T-helper 1 cell treated with Interleukin-12 subunit alpha and Interleukin-12 subunit beta and Interleukin-4 antibody, amounts not matched to agents 30 ng/mL and 1 ng/mL, for 36 hours (primary cell): ENCODE measurements around the gene IRF2BP1. TPM values are rescaled to one million over a fixed set of nuclear protein-coding genes. Genes with fewer than 3 reads are reported as not detected.

ENCODE experiments used
- intact Hi-C: fragments of 100-400 bp; cut with micrococcal nuclease; formaldehyde crosslinking; loops from one replicate; pipeline ENCODE4 v1.15.1; 2024
- total RNA-seq: library from RNA; stranded (reverse); gene quantifications from 2 replicates; pipeline ENCODE4 v1.2.3, GENCODE V29; 2022

Gene IRF2BP1
- total RNA-seq, 1 donor from 2014 or later = 15.2 TPM

DNA sequence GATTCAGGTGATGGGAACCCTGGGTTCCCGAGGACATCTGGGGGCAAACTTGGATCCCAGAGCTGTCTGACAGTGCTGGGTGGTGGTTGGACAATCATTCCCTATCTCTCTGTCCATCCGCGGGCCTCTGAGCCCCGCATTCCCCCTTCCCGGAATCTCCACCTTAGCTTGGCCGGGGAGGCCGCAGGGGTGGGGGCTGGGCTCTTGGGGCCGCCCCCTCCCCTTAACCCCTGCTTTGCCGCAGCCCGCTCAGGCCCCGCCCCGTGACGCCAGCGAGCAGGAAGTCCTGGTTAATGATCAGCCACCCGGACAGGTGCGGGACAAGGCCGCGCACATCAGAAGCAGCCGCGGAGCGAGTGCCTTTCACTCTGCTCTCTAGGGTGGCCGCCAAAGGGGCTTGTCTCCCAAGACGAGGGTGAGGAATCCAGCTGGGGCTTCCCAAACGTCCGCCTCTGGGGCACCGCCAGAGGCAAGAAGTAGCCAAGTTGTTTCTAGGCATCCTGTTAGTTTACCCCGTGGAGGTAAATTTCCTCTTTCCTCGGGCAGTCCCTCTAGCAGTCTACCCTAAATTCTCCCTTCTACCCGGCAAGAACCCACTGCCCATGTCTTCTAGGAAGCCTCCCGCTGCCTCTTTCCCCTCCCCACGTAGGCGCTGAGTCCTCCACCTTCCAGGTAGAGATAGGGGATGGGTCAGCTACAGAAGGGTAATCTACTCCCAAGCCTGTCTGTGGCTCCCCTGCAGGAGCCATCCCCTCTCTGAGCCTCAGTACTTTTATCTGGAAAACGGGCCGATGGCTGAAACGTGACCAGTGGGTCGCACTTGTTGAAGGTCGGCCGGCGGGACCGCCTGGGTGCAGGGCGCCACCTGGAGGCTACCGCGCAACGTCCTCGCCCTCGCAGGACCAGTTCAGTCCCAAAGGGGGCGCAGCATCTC, 3.0 kb downstream of the IRF2BP1 start:
- intact Hi-C loops = loop anchor here (1.0 to 5.0 kb wide), 3 partner anchors 66 to 464 kb away; partner anchors contain the start of gene PPP5C

- intact Hi-C loops = loop anchor here (5.0 kb wide), 1 partner anchor 465 kb away; the partner anchor contains the start of gene PPP5C
Observed at GRCh38 chr19:45881909-45882528, 3.9 kb downstream of the IRF2BP1 start.

GRCh38 chr19:45881082-45881908, 4.6 kb downstream of the IRF2BP1 start:
- intact Hi-C loops = loop anchor here (5.0 kb wide), 1 partner anchor 466 kb away; the partner anchor contains the start of gene PPP5C

DNA sequence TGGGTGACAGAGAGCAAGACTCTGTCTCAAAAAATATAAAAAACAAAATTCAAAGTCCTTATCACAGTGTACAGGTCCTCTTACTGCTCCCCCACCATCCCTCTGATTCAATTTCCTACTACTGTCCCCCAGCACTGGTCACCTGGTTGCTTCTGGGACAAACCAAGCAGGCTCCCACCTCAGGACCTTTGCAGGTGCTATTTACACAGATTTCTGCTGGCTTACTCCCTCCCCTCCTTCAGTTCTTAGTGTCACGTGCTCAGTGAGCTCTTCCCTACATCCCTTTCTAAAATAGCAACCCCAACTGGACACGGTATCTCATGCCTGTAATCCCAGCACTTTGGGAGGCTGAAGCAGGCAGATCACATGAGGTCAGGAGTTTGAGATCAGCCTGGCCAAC, 6.0 kb downstream of the IRF2BP1 start:
- intact Hi-C loops = loop anchor here (5.0 kb wide), 1 partner anchor 467 kb away; the partner anchor contains the start of gene PPP5C

DNA sequence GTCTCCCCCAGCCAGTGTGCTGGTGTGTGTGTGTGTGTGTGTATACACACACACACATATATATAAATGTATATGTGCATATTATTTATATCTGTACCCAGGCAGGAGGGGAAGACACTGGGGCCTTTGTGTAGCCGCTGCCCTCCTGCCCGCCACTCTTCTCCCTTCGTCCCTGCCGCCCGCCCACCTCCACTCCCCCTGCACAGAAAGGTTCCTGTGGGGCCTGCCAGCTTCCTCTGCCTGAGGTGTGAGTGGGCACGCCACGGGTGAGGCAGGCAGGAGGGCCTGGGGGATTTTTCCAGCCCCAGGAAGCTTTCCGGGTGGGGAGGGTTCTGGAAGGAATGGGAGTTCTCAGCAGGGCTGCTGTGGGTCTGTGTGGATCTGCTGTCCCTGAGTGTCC, 6.9 kb downstream of the IRF2BP1 start:
- intact Hi-C loops = no loop called here

DNA sequence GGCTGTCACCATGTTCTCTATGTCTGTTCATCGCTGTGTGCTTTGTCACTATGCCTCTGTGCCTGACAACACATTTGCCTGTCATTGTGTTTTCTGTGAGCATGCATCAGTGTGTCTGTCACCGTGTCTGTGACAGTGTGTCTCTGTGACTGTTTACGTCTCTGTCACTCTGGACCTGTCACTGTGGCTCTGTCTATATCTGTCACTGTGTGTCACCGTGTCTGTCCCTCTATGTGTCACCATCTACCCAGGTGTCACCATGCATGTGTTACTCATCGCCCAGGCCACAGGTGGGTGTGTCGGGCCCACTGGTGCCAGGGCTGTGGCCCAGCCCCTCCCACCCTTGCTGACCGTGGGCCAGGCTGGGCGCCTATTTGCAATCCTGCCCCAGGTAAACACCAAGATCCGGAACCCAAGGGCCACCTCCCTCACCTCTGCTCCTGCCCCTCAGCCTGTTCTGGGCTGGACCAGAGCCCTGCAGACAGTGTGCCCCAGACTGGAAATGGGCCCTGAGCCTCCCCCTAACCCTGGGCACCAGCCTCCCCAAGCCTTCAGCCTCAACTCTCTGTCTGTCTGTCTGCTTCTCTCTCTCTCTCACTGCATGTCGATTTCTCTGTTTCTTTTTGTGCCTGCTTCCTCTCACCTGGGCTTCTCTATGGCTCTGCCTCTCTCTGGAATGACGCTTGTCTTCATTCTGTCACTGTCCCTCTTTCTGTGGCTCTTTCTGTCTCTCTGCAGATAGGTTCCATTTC, 7.7 kb downstream of the IRF2BP1 start:
- intact Hi-C loops = no loop called here

GRCh38 chr19:45876411-45877197, 9.3 kb downstream of the IRF2BP1 start:
- intact Hi-C loops = no loop called here

- intact Hi-C loops = no loop called here
Observed at GRCh38 chr19:45876161-45876410, 9.9 kb downstream of the IRF2BP1 start.

DNA sequence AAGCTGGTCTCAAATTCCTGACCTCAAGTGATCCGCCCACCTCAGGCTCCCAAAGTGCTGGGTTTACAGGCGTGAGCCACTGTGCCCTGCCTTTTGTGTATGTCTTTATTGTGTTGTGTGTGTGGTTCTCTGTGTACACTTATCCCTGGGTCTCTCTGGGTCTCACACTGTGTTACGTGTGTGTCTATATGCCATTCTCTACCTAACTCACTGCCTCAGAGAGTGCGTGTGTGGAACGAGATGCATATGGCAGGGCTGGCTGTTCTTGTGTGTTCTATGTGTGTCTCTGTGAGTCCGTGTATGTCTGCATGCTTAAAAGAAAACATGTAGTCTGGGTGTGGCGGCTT, 11.3 kb downstream of the IRF2BP1 start:
- intact Hi-C loops = no loop called here

- intact Hi-C loops = no loop called here
Observed at GRCh38 chr19:45873219-45873772, 12.6 kb downstream of the IRF2BP1 start.

GRCh38 chr19:45872095-45872919, 13.6 kb downstream of the IRF2BP1 start:
- intact Hi-C loops = no loop called here

- intact Hi-C loops = no loop called here
Observed at GRCh38 chr19:45870798-45871197, 15.1 kb downstream of the IRF2BP1 start.

DNA sequence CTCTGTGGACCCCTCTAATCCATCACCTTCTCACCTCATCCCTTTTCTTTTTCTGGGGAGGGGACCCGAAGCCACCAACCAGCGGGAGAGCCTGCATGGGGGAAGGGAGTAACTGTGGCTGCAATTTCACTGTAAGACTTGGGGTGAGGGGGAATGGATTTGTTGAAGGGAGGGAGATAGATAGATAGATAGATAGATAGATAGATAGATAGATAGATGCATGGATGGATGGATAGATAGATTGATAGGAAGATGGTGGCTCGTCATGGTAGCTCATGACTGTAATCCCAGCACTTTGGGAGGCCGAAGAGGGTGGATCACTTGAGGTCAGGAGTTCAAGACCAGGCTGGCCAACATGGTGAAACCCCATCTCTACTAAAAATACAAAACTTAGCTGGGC, 18.7 kb downstream of the IRF2BP1 start:
- intact Hi-C loops = loop anchor here (10.0 kb wide), 2 partner anchors 362 to 738 kb away; partner anchors contain the start of genes CALM3 and VASP

DNA sequence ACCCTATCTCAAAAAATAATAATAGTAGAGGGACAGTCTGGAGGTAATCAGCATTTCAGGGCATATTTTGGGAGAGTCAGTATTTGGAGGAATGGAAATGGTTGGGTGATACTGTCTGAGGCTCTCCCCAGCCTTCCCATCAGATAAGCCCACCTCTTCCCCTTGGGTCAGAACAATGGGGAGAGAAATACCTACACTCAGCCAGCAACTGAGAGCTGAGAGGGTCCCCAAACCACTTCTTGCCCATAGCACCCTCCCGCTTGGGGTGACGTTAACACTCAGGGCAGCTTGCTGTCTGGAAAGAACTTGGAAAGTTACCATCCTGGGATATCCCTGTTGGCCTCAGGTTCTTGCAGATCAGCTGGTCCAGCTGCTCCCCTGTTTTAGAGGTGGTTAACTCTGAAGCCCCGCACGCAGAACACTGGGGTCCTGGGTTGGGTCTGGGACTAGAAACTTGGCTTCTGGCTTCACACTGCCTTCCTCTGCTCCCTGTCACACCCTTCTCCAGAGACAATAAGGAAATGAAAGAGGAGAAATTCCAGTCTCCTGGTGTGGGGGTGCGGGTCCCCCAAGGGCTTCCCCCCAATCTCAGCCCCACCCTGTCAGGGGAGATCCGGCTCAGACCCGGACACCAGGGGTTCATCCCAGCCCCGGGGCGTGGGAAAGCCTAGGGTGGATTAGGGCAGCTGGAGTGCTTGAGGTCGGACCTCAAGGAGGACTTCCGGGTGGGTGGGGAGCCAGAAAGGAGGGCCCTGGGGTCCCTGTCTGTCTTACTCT, 19.4 kb downstream of the IRF2BP1 start:
- intact Hi-C loops = loop anchor here (10.0 kb wide), 2 partner anchors 362 to 738 kb away; partner anchors contain the start of genes CALM3 and VASP

- intact Hi-C loops = loop anchor here (10.0 kb wide), 2 partner anchors 361 to 739 kb away; partner anchors contain the start of genes CALM3 and VASP
Observed at GRCh38 chr19:45865269-45865948, 20.5 kb downstream of the IRF2BP1 start.

DNA sequence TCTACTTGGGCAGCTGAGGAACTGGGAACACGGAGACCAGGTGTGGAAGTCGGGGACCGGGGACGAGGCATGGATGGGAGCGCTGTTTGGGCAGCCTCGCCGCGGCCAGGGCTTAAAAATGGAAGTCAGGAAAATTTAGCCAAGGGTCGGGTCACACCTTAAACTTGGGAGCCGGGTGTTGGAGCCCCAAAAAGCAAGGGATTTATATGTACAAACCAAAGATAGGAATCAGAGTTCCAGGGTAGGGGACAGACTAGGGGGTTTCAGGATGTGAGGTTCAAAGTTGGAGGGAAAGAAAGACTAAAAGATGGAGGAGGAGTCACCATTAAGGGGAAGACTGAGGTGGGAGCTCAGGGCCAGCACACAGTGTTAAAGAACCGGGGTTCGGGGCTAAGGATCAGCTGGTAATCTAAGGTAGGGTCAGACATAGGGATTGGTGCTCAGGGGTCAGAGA, 21.3 kb downstream of the IRF2BP1 start:
- intact Hi-C loops = loop anchor here (5.0 to 10.0 kb wide), 3 partner anchors 360 to 923 kb away; partner anchors contain the start of genes CALM3, SLC1A5 and VASP
